ENCODE results near the gene ITSN2. TPM values are rescaled to one million over a fixed set of nuclear protein-coding genes. Genes with fewer than 3 reads are reported as not detected.

ITSN2 gene
- total RNA-seq, 4 donors from 2014 or later, result 58.1 to 68.4 (median 65.8) TPM

DNA sequence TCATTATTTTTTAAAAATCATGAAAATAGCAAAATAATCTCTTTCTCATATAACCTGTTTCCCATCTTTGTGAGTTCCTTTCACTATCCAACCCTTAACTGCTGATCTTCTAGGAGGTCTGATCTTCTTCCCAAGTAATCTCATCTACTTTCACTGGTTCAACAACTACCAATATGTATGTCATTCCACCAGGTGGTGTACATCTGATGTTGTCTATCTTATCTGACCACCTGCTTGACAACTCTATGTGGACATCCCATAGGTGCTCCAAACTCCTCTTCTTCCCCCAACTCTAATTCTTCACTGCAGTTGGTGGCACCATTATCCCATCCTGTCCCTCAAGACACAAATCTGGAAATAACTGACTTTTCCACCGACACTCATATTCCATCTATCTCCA, 123.0 kb downstream of the ITSN2 start:
- TF ChIP-seq POLR2A (IDR thresholded peaks at IDR 0.05), result no peak
- TF ChIP-seq, protein P1, sequence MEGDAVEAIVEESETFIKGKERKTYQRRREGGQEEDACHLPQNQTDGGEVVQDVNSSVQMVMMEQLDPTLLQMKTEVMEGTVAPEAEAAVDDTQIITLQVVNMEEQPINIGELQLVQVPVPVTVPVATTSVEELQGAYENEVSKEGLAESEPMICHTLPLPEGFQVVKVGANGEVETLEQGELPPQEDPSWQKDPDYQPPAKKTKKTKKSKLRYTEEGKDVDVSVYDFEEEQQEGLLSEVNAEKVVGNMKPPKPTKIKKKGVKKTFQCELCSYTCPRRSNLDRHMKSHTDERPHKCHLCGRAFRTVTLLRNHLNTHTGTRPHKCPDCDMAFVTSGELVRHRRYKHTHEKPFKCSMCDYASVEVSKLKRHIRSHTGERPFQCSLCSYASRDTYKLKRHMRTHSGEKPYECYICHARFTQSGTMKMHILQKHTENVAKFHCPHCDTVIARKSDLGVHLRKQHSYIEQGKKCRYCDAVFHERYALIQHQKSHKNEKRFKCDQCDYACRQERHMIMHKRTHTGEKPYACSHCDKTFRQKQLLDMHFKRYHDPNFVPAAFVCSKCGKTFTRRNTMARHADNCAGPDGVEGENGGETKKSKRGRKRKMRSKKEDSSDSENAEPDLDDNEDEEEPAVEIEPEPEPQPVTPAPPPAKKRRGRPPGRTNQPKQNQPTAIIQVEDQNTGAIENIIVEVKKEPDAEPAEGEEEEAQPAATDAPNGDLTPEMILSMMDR (IDR thresholded peaks at IDR 0.05), result no peak
- H3K4me3 ChIP-seq (ENCODE audit: low read depth, poor library complexity, severe bottlenecking), result no peak overlapping the region
- WGBS, 2 donors, result 88 to 97% methylated on average over 1 of the region's 1 CpG
- no peak for DNase-seq (ENCODE audit: low spot score in 2 of 2)
- intact Hi-C loops (cut with DNase I; ENCODE audit: low total_unique reads), result no loop called here

DNA sequence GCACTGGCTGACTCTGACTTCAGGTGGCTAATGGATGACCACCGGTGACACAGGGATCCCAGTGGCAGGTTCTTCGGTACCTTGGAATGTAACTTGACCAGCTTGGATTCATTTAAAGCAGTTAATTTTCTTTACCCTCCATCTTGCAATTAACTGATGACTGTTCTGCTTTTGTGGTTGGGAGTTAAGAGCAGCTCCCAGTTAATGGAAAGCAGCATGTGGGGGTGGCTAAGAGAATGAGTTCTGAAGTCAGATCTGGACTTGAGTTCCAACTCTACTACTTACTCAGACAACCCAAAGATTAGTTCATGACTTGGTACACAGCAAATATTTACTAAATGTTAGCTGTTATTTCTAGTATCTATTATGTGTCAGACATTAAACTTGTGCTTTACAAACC, 127.0 kb downstream of the ITSN2 start:
- H3K4me3 ChIP-seq (ENCODE audit: low read depth, poor library complexity, severe bottlenecking), result no peak overlapping the region
- DNase-seq (ENCODE audit: low spot score in 2 of 2), result no peak
- 76 to 91% methylated on average over 2 of the region's 2 CpGs for WGBS, 2 donors
- intact Hi-C loops (cut with DNase I; ENCODE audit: low total_unique reads), result no loop called here
- TF ChIP-seq POLR2A (IDR thresholded peaks at IDR 0.05), result no peak

DNA sequence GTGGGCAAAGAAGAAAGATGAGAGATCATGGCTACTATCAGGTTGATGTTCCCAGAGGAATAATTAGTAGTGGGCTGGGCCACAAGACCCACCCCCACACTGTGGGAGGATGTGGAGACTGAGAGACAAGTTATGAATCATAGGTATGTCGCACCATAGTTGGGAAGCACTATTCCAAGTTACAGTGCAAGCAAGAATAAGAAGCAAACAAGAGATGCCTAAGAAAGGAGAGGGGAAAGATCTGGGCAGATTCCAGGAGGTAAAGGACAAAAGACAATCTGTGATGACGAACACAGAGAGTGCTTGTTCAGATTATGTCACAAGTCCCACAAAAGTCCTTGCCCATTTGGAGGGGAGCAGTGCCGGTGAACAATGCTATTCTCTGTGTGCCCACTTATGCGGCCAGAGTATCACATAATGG, 128.9 kb downstream of the ITSN2 start:
- no peak overlapping the region for H3K4me3 ChIP-seq (ENCODE audit: low read depth, poor library complexity, severe bottlenecking)
- WGBS, 2 donors, result 73 to 82% methylated on average over 4 of the region's 4 CpGs
- intact Hi-C loops (cut with DNase I; ENCODE audit: low total_unique reads), result no loop called here
- TF ChIP-seq POLR2A (IDR thresholded peaks at IDR 0.05), result no peak
- TF ChIP-seq, protein P1 (IDR thresholded peaks at IDR 0.05), result no peak
- no peak for DNase-seq (ENCODE audit: low spot score in 2 of 2)

DNA sequence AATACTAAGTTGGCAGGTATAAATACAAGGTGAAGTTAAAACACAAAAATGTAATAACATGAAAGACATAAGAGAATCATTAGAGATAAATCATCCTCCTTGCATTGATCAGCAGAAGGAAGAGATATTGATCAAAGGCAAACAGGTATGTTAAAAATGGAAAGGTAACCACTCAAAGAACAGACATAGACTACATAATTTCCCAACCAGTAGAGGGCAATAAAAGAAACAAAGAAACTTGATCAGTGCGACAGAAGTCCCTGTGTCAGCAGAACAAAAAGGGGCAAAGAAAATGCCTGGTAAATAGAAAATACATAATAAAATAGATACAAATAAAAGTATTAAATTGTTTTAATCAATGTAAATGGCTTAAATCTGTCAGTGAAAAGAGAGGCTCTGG, 131.9 kb downstream of the ITSN2 start:
- intact Hi-C loops (cut with DNase I; ENCODE audit: low total_unique reads), result no loop called here
- 42 to 58% methylated on average over 1 of the region's 1 CpG for WGBS, 2 donors
- TF ChIP-seq, protein P1 (IDR thresholded peaks at IDR 0.05), result no peak
- TF ChIP-seq POLR2A (IDR thresholded peaks at IDR 0.05), result no peak
- DNase-seq (ENCODE audit: low spot score in 2 of 2), result no peak
- no peak overlapping the region for H3K4me3 ChIP-seq (ENCODE audit: low read depth, poor library complexity, severe bottlenecking)

DNA sequence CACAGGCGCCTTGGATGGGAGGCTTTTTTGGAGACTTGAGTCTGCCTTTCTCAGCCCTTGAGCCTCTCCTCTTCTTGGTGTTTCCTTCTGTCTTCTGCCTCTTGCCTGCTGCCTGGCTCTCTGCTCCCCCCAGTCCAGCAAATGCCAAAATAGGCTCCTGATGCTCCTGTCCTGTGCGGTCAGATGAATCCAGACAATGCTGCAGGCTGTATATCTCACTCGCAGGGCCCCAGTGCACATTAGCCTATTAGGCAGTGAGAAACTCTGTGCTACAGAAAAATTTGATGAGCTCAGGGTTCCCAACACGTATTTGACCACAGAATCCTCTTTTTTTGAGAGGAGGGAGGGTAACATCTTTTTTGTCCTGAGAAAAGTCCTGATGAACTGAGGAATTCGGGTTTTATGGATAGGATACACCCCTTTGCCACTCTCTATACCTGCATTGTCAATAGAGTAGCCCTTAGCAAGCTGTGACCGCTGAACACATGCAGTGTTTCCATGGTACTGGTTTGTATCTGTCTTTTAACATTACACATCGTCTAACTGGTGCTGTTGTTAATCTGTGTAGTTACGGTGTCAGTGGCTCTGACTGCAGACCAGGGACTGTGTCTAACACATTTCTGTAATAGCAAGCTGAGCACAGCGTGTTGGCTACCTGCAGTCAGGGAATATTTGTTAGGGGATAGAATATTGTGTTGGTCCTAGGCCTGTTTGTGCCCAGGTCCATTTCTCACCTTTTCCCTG, 134.7 kb downstream of the ITSN2 start:
- TF ChIP-seq, protein P1 (IDR thresholded peaks at IDR 0.05), result no peak
- TF ChIP-seq POLR2A (IDR thresholded peaks at IDR 0.05), result no peak
- intact Hi-C loops (cut with DNase I; ENCODE audit: low total_unique reads), result no loop called here
- WGBS, 2 donors, result 83 to 85% methylated on average over 9 of the region's 9 CpGs
- DNase-seq (ENCODE audit: low spot score in 2 of 2), result no peak
- H3K4me3 ChIP-seq (ENCODE audit: low read depth, poor library complexity, severe bottlenecking), result no peak overlapping the region

DNA sequence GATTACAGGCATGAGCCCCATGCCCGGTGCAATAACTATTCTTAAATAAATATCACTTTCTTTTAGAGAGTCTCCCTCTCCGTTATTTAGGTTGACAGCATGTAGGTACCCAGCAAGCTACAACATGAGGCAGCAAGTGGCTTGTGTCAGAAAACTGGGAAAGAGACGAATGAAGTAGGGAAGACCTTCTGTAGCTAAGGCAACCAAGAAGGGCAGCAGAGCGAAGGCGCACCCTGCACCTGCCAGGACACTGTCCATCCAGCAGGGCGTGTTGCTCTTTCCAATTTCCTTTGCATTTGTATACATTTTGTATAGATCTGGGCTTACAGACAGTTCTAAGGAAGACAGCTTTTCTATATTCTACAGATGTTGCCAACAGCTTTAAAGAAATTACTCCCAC, 137.4 kb downstream of the ITSN2 start:
- TF ChIP-seq, protein P1 (IDR thresholded peaks at IDR 0.05), result no peak
- no peak for TF ChIP-seq POLR2A (IDR thresholded peaks at IDR 0.05)
- WGBS, 2 donors, result 79 to 81% methylated on average over 6 of the region's 6 CpGs
- no peak overlapping the region for H3K4me3 ChIP-seq (ENCODE audit: low read depth, poor library complexity, severe bottlenecking)
- DNase-seq (ENCODE audit: low spot score in 2 of 2), result no peak
- intact Hi-C loops (cut with DNase I; ENCODE audit: low total_unique reads), result no loop called here

Measured in lower leg skin (tissue), 4 donors.